H1 (cell line): ENCODE measurements around the gene PPME1. TPM values are rescaled to one million over a fixed set of nuclear protein-coding genes. Genes with fewer than 3 reads are reported as not detected.

Experiments used
- CTBP2 ChIP-seq: IDR thresholded peaks from 2 replicates; pipeline ENCODE4 v1.7.0; 2011; ENCODE audit warnings: borderline replicate concordance, mild to moderate bottlenecking, moderate library complexity, mixed read lengths, low read length; ENCODE audit not compliant: insufficient read depth, insufficient read length
- NANOG ChIP-seq: IDR thresholded peaks from 2 replicates; pipeline ENCODE4 v1.6.1; 2011; ENCODE audit warnings: low read length, low read depth, mild to moderate bottlenecking, inconsistent platforms; ENCODE audit not compliant: insufficient read depth, poor library complexity, severe bottlenecking
- SP2 ChIP-seq: IDR thresholded peaks from 2 replicates; pipeline ENCODE4 v1.6.1; 2012; ENCODE audit warnings: mild to moderate bottlenecking, low read length, inconsistent platforms
- polyA plus RNA-seq, 7 experiments: library from polyadenylated mRNA; depleted of rRNA in 3 of 7; stranded (reverse) in 5 of 7; unstranded in 2 of 7; fragments of >200 nt in 5 of 7; fragments of 200-250 nt in 2 of 7; gene quantifications; 1 replicate in 5 of 7; 2 replicates in 1 of 7; 4 replicates in 1 of 7; pipeline versions ENCODE4 v1.2.1 to v1.2.3, GENCODE V29; 2011 to 2013; ENCODE audit warnings: missing spikeins in 2 of 7, mixed read lengths in 2 of 7
- total RNA-seq: library from RNA; stranded (reverse); fragmentation: NEBNext Ultra II Directional; extraction: Animal tissue kit (Norgen Biotek cat#: 25700); gene quantifications from 2 replicates; pipeline ENCODE4 v1.2.1, GENCODE V29; 2021

PPME1 gene
- total and polyA plus RNA-seq, 2 of the 8 experiments (the other 6 are each of a cell fraction or from before 2014, with no cell fraction given) = 55.1 to 64.5 TPM

DNA sequence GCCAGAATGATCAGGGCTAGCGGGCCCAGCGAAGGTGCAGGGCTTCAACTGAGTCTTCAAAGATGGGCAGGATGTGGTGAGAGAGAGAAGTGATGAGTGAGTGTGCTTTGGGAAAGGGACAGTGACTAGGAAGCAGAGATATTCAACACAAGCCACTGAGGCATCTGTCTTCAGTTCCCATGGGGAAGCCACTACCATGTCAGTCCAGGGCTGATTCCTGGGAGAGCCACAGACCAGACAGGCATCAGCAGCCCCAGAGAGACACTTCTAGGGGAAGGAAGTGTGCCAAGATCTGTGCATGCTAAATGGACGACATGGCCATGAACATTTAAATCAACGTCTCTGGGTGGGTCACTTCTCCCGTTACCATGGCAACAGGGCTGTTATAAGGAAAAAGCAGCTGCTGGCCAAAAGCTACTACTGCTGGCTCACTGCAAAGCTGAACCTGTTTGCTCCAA is 111.9 kb downstream of the PPME1 start (continued):
- TF ChIP-seq NANOG = no peak
- TF ChIP-seq CTBP2 = no peak
- no peak for TF ChIP-seq SP2
